ENCODE data around the gene SPDEF. TPM values are rescaled to one million over a fixed set of nuclear protein-coding genes. Genes with fewer than 3 reads are reported as not detected.

SPDEF gene
- total RNA-seq, 1 experiment from 2014 or later = 0.77 TPM

- H3K9me3 Mint-ChIP-seq (ENCODE audit: unreplicated experiment) = peaks cover 11% of the 10 kb centered on the region
- H3K27me3 ChIP-seq (replicated peaks; ENCODE audit: control insufficient read depth, insufficient read depth, low read length) = no peaks in the 10 kb centered on the region
- no peak overlapping the region for H3K4me3 Mint-ChIP-seq (ENCODE audit: unreplicated experiment)
- POLR2A ChIA-PET = no interaction called here
- no peak for TF ChIP-seq CTCF (IDR thresholded peaks at IDR 0.05; ENCODE audit: insufficient read depth in 1 of 2, low read depth in 1 of 2, low read length in 1 of 2, severe bottlenecking in 1 of 2, unreplicated experiment in 1 of 2)
- no peaks in the 10 kb centered on the region for H3K27me3 Mint-ChIP-seq (ENCODE audit: insufficient read depth, unreplicated experiment)
- H3K27ac Mint-ChIP-seq (ENCODE audit: unreplicated experiment) = no peak overlapping the region
- BruUV-seq (replicated peaks) = no TSS peak
- H3K4me3 ChIP-seq (ENCODE audit: low read depth, low read length) = no peak overlapping the region
- no peaks in the 10 kb centered on the region for H3K36me3 Mint-ChIP-seq (ENCODE audit: insufficient read depth, unreplicated experiment)
- no peaks in the 10 kb centered on the region for H3K36me3 ChIP-seq (ENCODE audit: control insufficient read depth, insufficient read depth, low read length)
- peaks cover 7% of the 10 kb centered on the region; the same call in 1 of the 2 replicates for H3K9me3 ChIP-seq
- peaks cover 5% of the 10 kb centered on the region for H3K4me1 Mint-ChIP-seq (ENCODE audit: low read depth, unreplicated experiment)
- CTCF ChIA-PET = interaction anchor here (0.6 kb wide), 1 partner anchor 61 kb away, joined by 4 read pairs; no protein-coding TSS in a partner anchor
- DNase-seq = no peak
- intact Hi-C loops (cut with micrococcal nuclease; ENCODE audit: unreplicated experiment) = no loop called here
- H3K4me1 ChIP-seq = no peaks in the 10 kb centered on the region
Measured at GRCh38 chr6:34509782-34510181, 46.3 kb downstream of the SPDEF start.

- intact Hi-C loops (cut with micrococcal nuclease; ENCODE audit: unreplicated experiment) = no loop called here
- H3K4me3 ChIP-seq (ENCODE audit: low read depth, low read length) = no peak overlapping the region
- no peaks in the 10 kb centered on the region for H3K27me3 ChIP-seq (replicated peaks; ENCODE audit: control insufficient read depth, insufficient read depth, low read length)
- no TSS peak for BruUV-seq (replicated peaks)
- no peak for DNase-seq
- no peaks in the 10 kb centered on the region for H3K36me3 ChIP-seq (ENCODE audit: control insufficient read depth, insufficient read depth, low read length)
- no peaks in the 10 kb centered on the region for H3K36me3 Mint-ChIP-seq (ENCODE audit: insufficient read depth, unreplicated experiment)
- no peak overlapping the region for H3K27ac Mint-ChIP-seq (ENCODE audit: unreplicated experiment)
- CTCF ChIA-PET = no interaction called here
- H3K4me3 Mint-ChIP-seq (ENCODE audit: unreplicated experiment) = no peak overlapping the region
- TF ChIP-seq CTCF (IDR thresholded peaks at IDR 0.05; ENCODE audit: insufficient read depth in 1 of 2, low read depth in 1 of 2, low read length in 1 of 2, severe bottlenecking in 1 of 2, unreplicated experiment in 1 of 2) = no peak
- peaks cover 7% of the 10 kb centered on the region; the same call in 1 of the 2 replicates for H3K9me3 ChIP-seq
- no peaks in the 10 kb centered on the region for H3K27me3 Mint-ChIP-seq (ENCODE audit: insufficient read depth, unreplicated experiment)
- H3K9me3 Mint-ChIP-seq (ENCODE audit: unreplicated experiment) = peaks cover 11% of the 10 kb centered on the region
- no peaks in the 10 kb centered on the region for H3K4me1 ChIP-seq
- POLR2A ChIA-PET = no interaction called here
- peaks cover 5% of the 10 kb centered on the region for H3K4me1 Mint-ChIP-seq (ENCODE audit: low read depth, unreplicated experiment)
Measured at GRCh38 chr6:34508425-34508824, 47.7 kb downstream of the SPDEF start.

- peaks cover 11% of the 10 kb centered on the region for H3K9me3 Mint-ChIP-seq (ENCODE audit: unreplicated experiment)
- no peak overlapping the region for H3K27ac Mint-ChIP-seq (ENCODE audit: unreplicated experiment)
- intact Hi-C loops (cut with micrococcal nuclease; ENCODE audit: unreplicated experiment) = no loop called here
- CTCF ChIA-PET = no interaction called here
- BruUV-seq (replicated peaks) = no TSS peak
- no peaks in the 10 kb centered on the region for H3K27me3 ChIP-seq (replicated peaks; ENCODE audit: control insufficient read depth, insufficient read depth, low read length)
- H3K4me3 Mint-ChIP-seq (ENCODE audit: unreplicated experiment) = no peak overlapping the region
- peak in 1 of 2 experiments; percentile 30 for DNase-seq
- H3K4me3 ChIP-seq (ENCODE audit: low read depth, low read length) = no peak overlapping the region
- peaks cover 5% of the 10 kb centered on the region for H3K4me1 Mint-ChIP-seq (ENCODE audit: low read depth, unreplicated experiment)
- H3K9me3 ChIP-seq = peaks cover 7% of the 10 kb centered on the region; the same call in 1 of the 2 replicates
- H3K36me3 ChIP-seq (ENCODE audit: control insufficient read depth, insufficient read depth, low read length) = no peaks in the 10 kb centered on the region
- no peaks in the 10 kb centered on the region for H3K4me1 ChIP-seq
- H3K27me3 Mint-ChIP-seq (ENCODE audit: insufficient read depth, unreplicated experiment) = no peaks in the 10 kb centered on the region
- H3K36me3 Mint-ChIP-seq (ENCODE audit: insufficient read depth, unreplicated experiment) = no peaks in the 10 kb centered on the region
- POLR2A ChIA-PET = no interaction called here
- no peak for TF ChIP-seq CTCF (IDR thresholded peaks at IDR 0.05; ENCODE audit: insufficient read depth in 1 of 2, low read depth in 1 of 2, low read length in 1 of 2, severe bottlenecking in 1 of 2, unreplicated experiment in 1 of 2)
Measured at GRCh38 chr6:34506718-34507117, 49.4 kb downstream of the SPDEF start.

Data from Caco-2 (cell line).